IMR-90 (cell line): ENCODE measurements around the gene TMOD1. TPM values are rescaled to one million over a fixed set of nuclear protein-coding genes. Genes with fewer than 3 reads are reported as not detected.

ENCODE experiments used
- ATAC-seq: fragments of 200-7000 bp; cut with Tn5 transposase; 2 replicates; pipeline ENCODE4 v1.9.1; 2020; ENCODE audit warnings: low read depth, mild to moderate bottlenecking, moderate library complexity
- Bru-seq: library from RNA; stranded (reverse); fragments of 400-500 nt; gene quantifications from one replicate; lab custom pipeline; 2021; lab: Mats Ljungman, UMichigan
- BruChase-seq, 2 experiments: library from RNA; stranded (reverse); fragments of 400-500 nt; gene quantifications; one replicate each; lab custom pipeline; 2021; lab: Mats Ljungman, UMichigan
- BruUV-seq: library from RNA; stranded (reverse); fragments of 400-500 nt; replicated peaks from 2 replicates; lab custom pipeline; 2021; lab: Mats Ljungman, UMichigan
- CTCF ChIA-PET: fragments of 300-600 bp; formaldehyde crosslinking; extraction: SDS; loops from one replicate; lab custom pipeline; 2021; ENCODE audit warnings: antibody characterized with exemption; lab: Yijun Ruan, JAX
- POLR2A ChIA-PET: fragments of 300-600 bp; sonication (Branson Sonifier 250); formaldehyde crosslinking; loops from one replicate; lab custom pipeline; 2022; ENCODE audit warnings: antibody characterized with exemption; ENCODE audit not compliant: unreplicated experiment; lab: Charles Lee
- DNase-seq: peaks from one replicate; pipeline ENCODE4 v3.0.0; 2013
- H2AFZ ChIP-seq: replicated peaks from 2 replicates; pipeline ENCODE3; 2013; ENCODE audit warnings: low read length, mild to moderate bottlenecking; ENCODE audit not compliant: poor library complexity
- H2AK5ac ChIP-seq: 2 replicates; pipeline ENCODE4 v1.6.1; 2013; ENCODE audit warnings: low read depth, low read length, inconsistent platforms
- H2AK9ac ChIP-seq: replicated peaks from 2 replicates; pipeline ENCODE3; 2013; ENCODE audit warnings: mild to moderate bottlenecking, low read depth, low read length, moderate library complexity; ENCODE audit not compliant: poor library complexity
- H2BK120ac ChIP-seq: 2 replicates; pipeline ENCODE4 v1.6.1; 2013; ENCODE audit warnings: low read depth, low read length, inconsistent platforms
- H2BK15ac ChIP-seq: 3 replicates; pipeline ENCODE4 v1.6.1; 2013; ENCODE audit warnings: low read depth, low read length, inconsistent platforms
- H2BK20ac ChIP-seq: 2 replicates; pipeline ENCODE4 v1.6.1; 2013; ENCODE audit warnings: low read depth, mild to moderate bottlenecking, inconsistent platforms, low read length, moderate library complexity
- H2BK5ac ChIP-seq: 2 replicates; pipeline ENCODE4 v1.6.1; 2013; ENCODE audit warnings: mild to moderate bottlenecking, low read depth, low read length, inconsistent platforms; ENCODE audit not compliant: poor library complexity, severe bottlenecking
- H3K14ac ChIP-seq: replicated peaks from 2 replicates; pipeline ENCODE4 v1.6.1; 2013; ENCODE audit warnings: low read depth, low read length, inconsistent platforms
- H3K18ac ChIP-seq: 2 replicates; pipeline ENCODE4 v1.6.1; 2013; ENCODE audit warnings: low read depth, low read length, control low read depth
- H3K23ac ChIP-seq: 2 replicates; pipeline ENCODE4 v1.6.1; 2013; ENCODE audit warnings: low read depth, low read length, inconsistent platforms
- H3K27ac ChIP-seq: 2 replicates; pipeline ENCODE4 v1.5.1; 2013; ENCODE audit warnings: mild to moderate bottlenecking, control low read depth, low read length; ENCODE audit not compliant: insufficient read depth
- H3K27me3 ChIP-seq: 2 replicates; pipeline ENCODE4 v1.6.1; 2013; ENCODE audit warnings: low read length; ENCODE audit not compliant: control insufficient read depth, insufficient read depth
- H3K36me3 ChIP-seq: 2 replicates; pipeline ENCODE4 v1.6.1; 2013; ENCODE audit warnings: low read length, mixed read lengths; ENCODE audit not compliant: control insufficient read depth, insufficient read depth
- H3K4ac ChIP-seq: 2 replicates; pipeline ENCODE4 v1.6.1; 2013; ENCODE audit warnings: low read depth, low read length, inconsistent platforms
- H3K4me1 ChIP-seq: 2 replicates; pipeline ENCODE4 v1.6.1; 2013; ENCODE audit warnings: low read length, mixed read lengths; ENCODE audit not compliant: control insufficient read depth, insufficient read depth
- H3K4me2 ChIP-seq: 2 replicates; pipeline ENCODE4 v1.6.1; 2013; ENCODE audit warnings: low read depth, mild to moderate bottlenecking, control low read depth, low read length, moderate library complexity
- H3K4me3 ChIP-seq: 2 replicates; pipeline ENCODE4 v1.5.1; 2013; ENCODE audit warnings: low read depth, mild to moderate bottlenecking, control low read depth, low read length, moderate library complexity; ENCODE audit not compliant: insufficient read depth
- H3K56ac ChIP-seq: 2 replicates; pipeline ENCODE4 v1.6.1; 2013; ENCODE audit warnings: low read length, inconsistent platforms; ENCODE audit not compliant: insufficient read depth; ENCODE audit errors: extremely low read depth
- H3K79me1 ChIP-seq, 2 experiments: 2 replicates each; pipeline ENCODE4 v1.6.1; 2013; ENCODE audit warnings: low read length in 2 of 2, inconsistent platforms in 1 of 2, low read depth in 1 of 2
- H3K9ac ChIP-seq: 2 replicates; pipeline ENCODE4 v1.6.1; 2013; ENCODE audit warnings: low read depth, low read length, control low read depth
- H3K9me1 ChIP-seq: 2 replicates; pipeline ENCODE4 v1.6.1; 2013; ENCODE audit warnings: low read length, inconsistent platforms; ENCODE audit not compliant: insufficient read depth
- H3K9me3 ChIP-seq: 2 replicates; pipeline ENCODE4 v1.6.1; 2013; ENCODE audit warnings: low read length; ENCODE audit not compliant: control insufficient read depth, insufficient read depth
- H4K20me1 ChIP-seq: 2 replicates; pipeline ENCODE4 v1.6.1; 2013; ENCODE audit warnings: low read length, inconsistent platforms; ENCODE audit not compliant: insufficient read depth
- H4K5ac ChIP-seq: 2 replicates; pipeline ENCODE4 v1.6.1; 2013; ENCODE audit warnings: mild to moderate bottlenecking, low read depth, low read length, control low read depth
- H4K8ac ChIP-seq, 2 experiments: 2 replicates each; pipeline ENCODE4 v1.6.1; 2013; ENCODE audit warnings: low read depth in 2 of 2, low read length in 2 of 2, control low read depth in 1 of 2, inconsistent platforms in 1 of 2
- H4K91ac ChIP-seq: 2 replicates; pipeline ENCODE4 v1.6.1; 2013; ENCODE audit warnings: low read depth, low read length, inconsistent platforms; ENCODE audit not compliant: insufficient read depth
- BHLHE40 ChIP-seq: fragments of 150-350 bp; IDR thresholded peaks from 2 replicates; pipeline ENCODE4 v1.6.1; 2016; ENCODE audit warnings: mild to moderate bottlenecking, low read depth, low read length
- CHD1 ChIP-seq: IDR thresholded peaks from 2 replicates; pipeline ENCODE4 v1.6.1; 2012; ENCODE audit warnings: low read depth, low read length, improper control_type of control experiment
- CTCF ChIP-seq: conservative IDR thresholded peaks from 2 replicates; pipeline ENCODE4 v1.5.1; 2012; ENCODE audit warnings: mild to moderate bottlenecking, low read depth, low read length, improper control_type of control experiment
- ELK1 ChIP-seq: fragments of 150-350 bp; IDR thresholded peaks from 2 replicates; pipeline ENCODE4 v1.6.1; 2016; ENCODE audit warnings: low read depth, mild to moderate bottlenecking, low read length, moderate library complexity, borderline replicate concordance
- FOS ChIP-seq: fragments of 150-350 bp; IDR thresholded peaks from 2 replicates; pipeline ENCODE4 v1.6.1; 2016; ENCODE audit warnings: low read depth, low read length
- MAFK ChIP-seq: IDR thresholded peaks from 2 replicates; pipeline ENCODE4 v1.6.1; 2012; ENCODE audit warnings: low read depth, low read length, improper control_type of control experiment
- MAZ ChIP-seq: IDR thresholded peaks from 2 replicates; pipeline ENCODE4 v1.6.1; 2012; ENCODE audit warnings: low read depth, mild to moderate bottlenecking, low read length, improper control_type of control experiment, moderate library complexity, borderline replicate concordance
- MXI1 ChIP-seq: IDR thresholded peaks from 2 replicates; pipeline ENCODE4 v1.6.1; 2012; ENCODE audit warnings: low read depth, mild to moderate bottlenecking, low read length, moderate library complexity, borderline replicate concordance
- POLR2A ChIP-seq: IDR thresholded peaks from 2 replicates; pipeline ENCODE4 v1.6.1; 2012; ENCODE audit warnings: mild to moderate bottlenecking, low read depth, low read length
- RCOR1 ChIP-seq: IDR thresholded peaks from 2 replicates; pipeline ENCODE4 v1.6.1; 2012; ENCODE audit warnings: mild to moderate bottlenecking, low read length, improper control_type of control experiment; ENCODE audit not compliant: insufficient replicate concordance
- RFX5 ChIP-seq: IDR thresholded peaks from 2 replicates; pipeline ENCODE4 v1.8.0; 2012; ENCODE audit warnings: low read depth, mild to moderate bottlenecking, low read length, moderate library complexity
- SMC3 ChIP-seq: fragments of 150-350 bp; IDR thresholded peaks from 2 replicates; pipeline ENCODE4 v1.6.1; 2016; ENCODE audit warnings: low read depth, mild to moderate bottlenecking, antibody characterized with exemption, low read length, moderate library complexity
- WGBS, 2 experiments: methylation state at CpG; one replicate each; pipeline versions ENCODE4 v1.1.5 to v1.1.7; 2013; ENCODE audit warnings: missing lambda C conversion rate in 2 of 2; ENCODE audit not compliant: insufficient read length in 1 of 2; ENCODE audit errors: extremely low coverage in 2 of 2; 5-methylcytosine and 5-hydroxymethylcytosine counted together
- dilution Hi-C: fragments of 300-500 bp; cut with HindIII; formaldehyde crosslinking; loops from one replicate; pipeline ENCODE4 v1.14.3; 2018; ENCODE audit warnings: low sequenced_read_pairs; ENCODE audit not compliant: unreplicated experiment
- in situ Hi-C: fragments of 300-500 bp; cut with MboI; formaldehyde crosslinking; loops from 3 replicates; pipeline ENCODE4 v1.14.3; 2019; ENCODE audit warnings: low sequenced_read_pairs, inconsistent platforms, mixed read lengths
- intact Hi-C: fragments of 100-400 bp; cut with micrococcal nuclease; formaldehyde crosslinking; loops from 2 replicates; pipeline ENCODE4 v1.10.0; 2022
- long read RNA-seq: library from polyadenylated mRNA; unstranded; transcript quantifications from one replicate; pipeline ENCODE4 v2.0.0, GENCODE V29; 2021; ENCODE audit not compliant: unreplicated experiment
- polyA plus RNA-seq, 3 experiments: library from polyadenylated mRNA; depleted of rRNA; stranded (reverse); fragments of >200 nt; gene quantifications; 2 replicates each; pipeline ENCODE4 v1.2.3, GENCODE V29; 2012; ENCODE audit warnings: low replicate concordance in 1 of 3
- total RNA-seq: library from RNA; depleted of rRNA; stranded (reverse); fragments of >200 nt; gene quantifications from 2 replicates; pipeline ENCODE4 v1.2.3, GENCODE V29; 2012; rRNA removed

The TMOD1 gene
- total RNA-seq (0.18 and 0.28 TPM in 2 replicates), polyA plus RNA-seq (2012; rRNA removed) (0.19 and 0.38 TPM in 2 replicates), Bru-seq, nascent RNA (percentile 59 among the genes with signal in this experiment), BruChase-seq, experiment 1, labeled RNA remaining after a 6-hour chase (percentile 62 among the genes with signal in this experiment), BruChase-seq, experiment 2, labeled RNA remaining after a 2-hour chase (percentile 62 among the genes with signal in this experiment)
- 0.16 and 0.26 TPM in 2 replicates for polyA plus RNA-seq (2012; cell fraction: cytosol; rRNA removed)
- polyA plus RNA-seq (2012; cell fraction: nucleus; rRNA removed; ENCODE audit: low replicate concordance): 0.10 and 0.66 TPM in 2 replicates
- long read RNA-seq, partial matches to known transcripts: 6 of 13 reads
- long read RNA-seq, other reads (novel, unspliced or antisense): 3 of 13 reads

GRCh38 chr9:97501177-97501971, at the start of gene TMOD1:
TSS of gene TMOD1 (plus strand) at chr9:97501666. CDS start at chr9:97524189, 22,523 bp downstream.
- ChIA-PET CTCF (interaction anchor here (1.0 to 2.6 kb wide), 6 partner anchors 10 to 114 kb away, joined by 3 to 13 read pairs (median 6); no protein-coding TSS in a partner anchor), POLR2A (interaction anchor here (0.6 kb wide), 1 partner anchor 63 kb away, joined by 3 read pairs; no protein-coding TSS in a partner anchor)
- H3K56ac ChIP-seq: no peak within 1 kb of the TSS
- H3K4me1 ChIP-seq: peaks cover 18% of the 10 kb centered on the region; the same call in 1 of the 2 replicates
- dilution Hi-C loops: no loop called here
- BruUV-seq: no TSS peak
- no peak within 1 kb of the TSS for H4K91ac ChIP-seq
- peak within 1 kb of the TSS; percentile 14; the same call in 1 of the 2 replicates for H2BK120ac ChIP-seq
- H3K27me3 ChIP-seq: peaks cover 23% of the 10 kb centered on the region
- no peak within 1 kb of the TSS for H2BK5ac ChIP-seq
- H2AFZ ChIP-seq: peak within 1 kb of the TSS; percentile 88
- H3K4me2 ChIP-seq: peak within 1 kb of the TSS; percentile 83
- H2AK9ac ChIP-seq: peak within 1 kb of the TSS; percentile 57
- peak within 1 kb of the TSS; percentile 4; the same call in 1 of the 2 replicates for H2BK20ac ChIP-seq
- H3K18ac ChIP-seq: peak within 1 kb of the TSS; percentile 52; the same call in 1 of the 2 replicates
- 0 out of 2 replicates have a peak, but pooled peaks cover 1% of the 10 kb centered on the region for H3K36me3 ChIP-seq
- intact Hi-C loops: no loop called here
- H4K5ac ChIP-seq: peak within 1 kb of the TSS; percentile 64; the same call in 1 of the 2 replicates
- H3K79me1 ChIP-seq: 0 out of 4 replicates have a peak, but pooled peaks cover 0 to 3% of the 10 kb centered on the region in 2 experiments
- 0% methylated on average over 31 of the region's 87 CpGs; no CpG with 5 or more reads in 1 of the 2 experiments for WGBS, 2 experiments
- H3K14ac ChIP-seq: no peak within 1 kb of the TSS
- no peak within 1 kb of the TSS for H2AK5ac ChIP-seq
- H3K4ac ChIP-seq: no peak within 1 kb of the TSS
- H3K9me3 ChIP-seq: no peaks in the 10 kb centered on the region
- peak within 1 kb of the TSS in 1 of 2 experiments; percentile 47; a peak in 1 of 4 replicates for H4K8ac ChIP-seq
- H3K23ac ChIP-seq: peak within 1 kb of the TSS; percentile 43; the same call in 1 of the 2 replicates
- H3K27ac ChIP-seq: no peak within 1 kb of the TSS; the same call in 1 of the 2 replicates
- no peaks in the 10 kb centered on the region for H4K20me1 ChIP-seq
- peak within 1 kb of the TSS; percentile 60; the same call in 1 of the 2 replicates for H3K9ac ChIP-seq
- no peaks in the 10 kb centered on the region for H3K9me1 ChIP-seq
- peak; percentile 34 for DNase-seq
- in situ Hi-C loops: no loop called here
- H2BK15ac ChIP-seq: no peak within 1 kb of the TSS
- peak within 1 kb of the TSS; percentile 68 for H3K4me3 ChIP-seq
- peak; percentile 94 for ATAC-seq
- TF ChIP-seq FOS: no peak
- no peak for TF ChIP-seq RFX5
- TF ChIP-seq POLR2A: no peak
- TF ChIP-seq CTCF: peak; percentile 18; the same call in 1 of the 2 replicates
- TF ChIP-seq RCOR1: no peak
- TF ChIP-seq SMC3: no peak
- no peak for TF ChIP-seq ELK1
- TF ChIP-seq MAFK: no peak
- TF ChIP-seq MAZ: peak; percentile 73; the same call in 1 of the 2 replicates
- TF ChIP-seq MXI1: no peak
- no peak for TF ChIP-seq BHLHE40
- no peak for TF ChIP-seq CHD1
